Measurements from ENCODE around the gene TMEM270. TPM values are rescaled to one million over a fixed set of nuclear protein-coding genes. Genes with fewer than 3 reads are reported as not detected.

Gene TMEM270
- total RNA-seq, 1 experiment from 2014 or later = 1.1 TPM

DNA sequence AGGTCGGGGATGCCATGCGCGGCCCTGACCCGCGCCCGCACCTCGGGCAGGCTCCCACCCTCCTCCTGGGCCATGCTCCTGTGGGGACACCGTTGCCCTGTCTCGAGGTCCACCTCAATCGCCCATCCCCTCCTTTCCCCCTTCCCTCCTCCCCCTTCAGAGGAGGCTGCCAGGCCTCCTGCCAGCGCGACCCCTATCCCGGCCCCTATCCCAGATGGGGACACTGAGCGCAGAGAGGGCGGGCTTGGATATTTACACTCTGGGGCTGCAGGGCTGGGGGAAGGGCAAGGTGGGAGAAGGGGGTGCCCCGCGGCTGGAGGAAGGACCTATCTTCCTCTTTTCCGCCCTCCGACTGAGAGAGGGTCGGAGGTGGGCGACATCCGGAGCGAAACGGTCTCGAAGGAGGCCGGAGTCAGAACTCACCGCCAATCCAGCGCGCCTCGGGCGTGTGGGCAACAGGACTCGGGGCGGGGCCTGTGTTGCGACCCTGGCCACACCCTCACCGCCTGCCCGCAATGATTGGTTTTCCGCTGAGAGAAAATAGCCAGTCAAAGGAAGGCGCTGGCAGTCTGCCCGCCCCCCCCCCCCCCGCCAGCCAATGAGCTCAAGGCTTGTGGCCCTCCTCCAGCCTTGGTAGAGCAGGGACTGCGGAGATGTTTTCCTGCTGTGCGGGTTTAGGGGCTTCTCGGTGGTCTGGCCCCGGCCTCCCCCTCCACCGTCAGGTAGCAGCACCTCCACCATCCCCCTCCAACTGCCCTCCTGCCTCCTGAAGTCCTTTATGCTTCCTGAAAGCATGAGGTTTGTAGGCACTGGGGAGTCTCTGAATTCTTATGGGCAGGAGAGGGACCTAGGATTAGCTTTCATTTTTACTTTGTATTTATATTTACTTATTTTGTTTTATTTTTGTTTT, 18.6 kb upstream of the TMEM270 start, which contains the start of gene METTL27:
Gene METTL27 (minus strand): TSS at position 450 of the 910 bp plus-strand sequence. CDS start 376 bp downstream, at position 74.
- Histone ChIP-seq H3K4me3 (replicated peaks in 1 of 2; ENCODE audit: low read depth in 1 of 2, low read length in 2 of 2) (peak within 1 kb of the TSS; percentile 85 to 93), H4K20me1 (ENCODE audit: insufficient read depth) (no peaks in the 10 kb centered on the region), H3K9ac (ENCODE audit: low read length) (peak within 1 kb of the TSS; percentile 93), H3K9me3 (ENCODE audit: control insufficient read depth in 1 of 2, insufficient read depth in 1 of 2, low read depth in 1 of 2, low read length in 2 of 2) (no peaks in the 10 kb centered on the region), H3K9me2 (ENCODE audit: insufficient read depth) (no peaks in the 10 kb centered on the region), H3K27ac (ENCODE audit: low read depth, low read length) (peak within 1 kb of the TSS; percentile 90), H3K79me2 (ENCODE audit: insufficient read depth, low read length) (peaks cover 9% of the 10 kb centered on the region; the same call in 1 of the 2 replicates), H3K36me3 (ENCODE audit: control insufficient read depth in 1 of 2, insufficient read depth in 2 of 2, low read length in 2 of 2) (no peaks in the 10 kb centered on the region; a peak in 1 of 4 replicates), H3K4me1 (ENCODE audit: control insufficient read depth in 1 of 2, insufficient read depth in 2 of 2, low read length in 2 of 2) (peaks cover 33 to 59% of the 10 kb centered on the region in 2 experiments), H3K4me2 (ENCODE audit: low read length) (peak within 1 kb of the TSS; percentile 96), H2AFZ (ENCODE audit: low read depth, low read length, poor library complexity, severe bottlenecking) (no peak within 1 kb of the TSS), H3K27me3 (ENCODE audit: insufficient read depth, low read length) (no peaks in the 10 kb centered on the region)
- peak; percentile 88 for DNase-seq (ENCODE audit: low read depth, low spot score)
- BruUV-seq (replicated peaks) = TSS peak; percentile 82
- CTCF ChIA-PET = interaction anchor here (0.6 to 1.8 kb wide), 11 partner anchors 8 to 233 kb away, joined by 3 to 18 read pairs (median 4); partner anchors contain the start of gene ABHD11
- intact Hi-C loops (cut with micrococcal nuclease) = no loop called here
- POLR2A ChIA-PET = interaction anchor here (0.6 to 4.4 kb wide), 24 partner anchors 8 to 520 kb away, joined by 3 to 87 read pairs (median 4); partner anchors contain the start of genes ABHD11 and CLDN4
- peak; percentile 88 for ATAC-seq
- no peak for TF ChIP-seq ELF1 (IDR thresholded peaks at IDR 0.05; ENCODE audit: borderline replicate concordance, low read depth)
- TF ChIP-seq SRF (IDR thresholded peaks at IDR 0.05; ENCODE audit: low read depth) = no peak
- TF ChIP-seq CBX3 (IDR thresholded peaks at IDR 0.05; ENCODE audit: low read depth) = no peak
- peak; percentile 71 for TF ChIP-seq POLR2A (IDR thresholded peaks at IDR 0.05; ENCODE audit: borderline replicate concordance, extremely low read depth, insufficient read depth, insufficient read length)
- TF ChIP-seq RAD21 (IDR thresholded peaks at IDR 0.05; ENCODE audit: low read depth) = no peak
- TF ChIP-seq POLR2AphosphoS5 (IDR thresholded peaks at IDR 0.05; ENCODE audit: low read depth, low read length) = peak; percentile 93
- no peak for TF ChIP-seq EZH2phosphoT487 (IDR thresholded peaks at IDR 0.05; ENCODE audit: borderline replicate concordance)
- peak; percentile 75 for TF ChIP-seq ZFX (IDR thresholded peaks at IDR 0.05)
- no peak for TF ChIP-seq YY1 (IDR thresholded peaks at IDR 0.05; ENCODE audit: extremely low read depth, insufficient replicate concordance, low read depth, low read length)
- no peak for TF ChIP-seq TCF7L2 (IDR thresholded peaks at IDR 0.05; ENCODE audit: borderline replicate concordance, extremely low read depth, insufficient read depth, insufficient read length)
- RAD21 ChIA-PET (ENCODE audit: low non-redundant PET in 1 of 2, low total read pairs in 2 of 2, uncharacterized antibody in 2 of 2, unreplicated experiment in 2 of 2) = interaction anchor here (0.6 to 1.5 kb wide), 6 partner anchors 8 to 102 kb away, joined by 3 to 7 read pairs (median 5); no protein-coding TSS in a partner anchor

Data from HCT116 (cell line).